Upper lobe of left lung (tissue), 6 donors: ENCODE data around the gene DCP2. TPM values are rescaled to one million over a fixed set of nuclear protein-coding genes. Genes with fewer than 3 reads are reported as not detected.

Source experiments
- ATAC-seq, 2 donors: fragments of 200-7000 bp; cut with Tn5 transposase; one replicate each; pipeline ENCODE4 v1.9.1; 2022; ENCODE audit warnings: mild to moderate bottlenecking in 2 of 2, moderate library complexity in 2 of 2; ENCODE audit not compliant: low FRiP score in 2 of 2
- DNase-seq, 2 donors: peaks; one replicate each; pipeline ENCODE4 v3.0.0-alpha.2; 2019 to 2020
- H3K27ac ChIP-seq, 4 donors: fragments of 200-600 bp; sonication (generic); one replicate each; pipeline ENCODE4 v1.5.1; 2016 to 2019
- H3K27me3 ChIP-seq, 4 donors: fragments of 200-600 bp; sonication (generic); one replicate each; pipeline ENCODE4 v1.5.1; 2017 to 2019
- H3K36me3 ChIP-seq, 4 donors: fragments of 200-600 bp; sonication (generic); one replicate each; pipeline ENCODE4 v1.5.1; 2016 to 2019
- H3K4me1 ChIP-seq, 4 donors: fragments of 200-600 bp; sonication (generic); one replicate each; pipeline ENCODE4 v1.5.1; 2018 to 2019
- H3K4me3 ChIP-seq, 4 donors: fragments of 200-600 bp; sonication (generic); one replicate each; pipeline ENCODE4 v1.5.1; 2017 to 2019; ENCODE audit warnings: mild to moderate bottlenecking in 2 of 4, moderate library complexity in 1 of 4
- H3K9me3 ChIP-seq, 4 donors: fragments of 200-600 bp; sonication (generic); one replicate each; pipeline ENCODE4 v1.5.1; 2018 to 2019
- EP300 ChIP-seq, 4 donors: sonication (generic); formaldehyde crosslinking; IDR thresholded peaks; one replicate each; pipeline ENCODE4 v1.5.1; 2017; ENCODE audit warnings: antibody characterized with exemption in 4 of 4, control low read depth in 2 of 4
- POLR2A ChIP-seq, 4 donors: fragments of 450-650 bp; IDR thresholded peaks; one replicate each; pipeline ENCODE4 v1.5.1; 2016 to 2017; ENCODE audit warnings: antibody characterized with exemption in 4 of 4, mild to moderate bottlenecking in 2 of 4
- POLR2AphosphoS5 ChIP-seq, 2 donors: sonication (generic); formaldehyde crosslinking; IDR thresholded peaks; one replicate each; pipeline ENCODE4 v1.5.1; 2017; ENCODE audit warnings: antibody characterized with exemption in 2 of 2
- WGBS, 2 donors: methylation state at CpG; one replicate each; pipeline ENCODE4 v1.1.5; 2017 to 2018; 5-methylcytosine and 5-hydroxymethylcytosine counted together
- total RNA-seq, 6 donors: library from RNA; depleted of rRNA in 4 of 6; stranded (reverse); fragments of >200 nt in 4 of 6; gene quantifications; one replicate each; pipeline versions ENCODE4 v1.1.0 to v1.2.1, GENCODE V29; 2016 to 2021
- TF ChIP-seq, protein P1 (sequence below), 6 experiments: fragments of 450-650 bp in 4 of 6; fragments of 200-600 bp in 2 of 6; sonication (generic) in 2 of 6; IDR thresholded peaks; one replicate each; pipeline ENCODE4 v1.5.1; 2016 to 2019; ENCODE audit warnings: antibody characterized with exemption in 6 of 6
- donor health status: DM: no; HTN: no; CAD: no; lungs with moderate emphysema.
- donor health status: DM: no; HTN: yes; CAD: no; lungs with severe emphysema.

The DCP2 gene
- total RNA-seq, 6 donors from 2014 or later = 17.8 to 111 (median 53.2) TPM

DNA sequence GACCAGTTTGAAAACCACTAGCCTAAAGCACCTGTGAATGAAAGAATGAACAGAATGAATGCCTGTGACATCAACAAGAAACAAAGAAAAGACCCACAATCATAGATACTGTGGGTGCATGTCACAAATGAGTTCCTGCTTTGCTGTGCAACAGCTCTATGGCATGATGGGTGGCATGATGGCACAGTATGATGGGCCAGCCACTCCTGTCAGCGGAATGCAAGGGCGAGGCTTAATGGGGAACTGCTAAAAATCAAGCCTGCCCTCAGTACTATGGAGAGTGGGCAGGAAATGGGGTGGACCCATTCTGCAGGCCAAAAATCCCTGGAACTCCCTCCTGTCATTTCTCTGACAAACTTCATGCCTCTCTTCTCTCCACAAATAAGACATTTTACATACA, 89.0 kb downstream of the DCP2 start:
- Histone ChIP-seq H3K27ac (no peak overlapping the region), H3K4me3 (no peak overlapping the region), H3K27me3 (no peaks in the 10 kb centered on the region), H3K9me3 (no peaks in the 10 kb centered on the region), H3K4me1 (no peaks in the 10 kb centered on the region), H3K36me3 (peaks cover 0 to 39% (median 10%) of the 10 kb centered on the region in 4 donors)
- TF ChIP-seq POLR2AphosphoS5 (IDR thresholded peaks at IDR 0.05) (no peak), POLR2A (IDR thresholded peaks at IDR 0.05) (no peak), EP300 (IDR thresholded peaks at IDR 0.05) (no peak)
- TF ChIP-seq, protein P1, sequence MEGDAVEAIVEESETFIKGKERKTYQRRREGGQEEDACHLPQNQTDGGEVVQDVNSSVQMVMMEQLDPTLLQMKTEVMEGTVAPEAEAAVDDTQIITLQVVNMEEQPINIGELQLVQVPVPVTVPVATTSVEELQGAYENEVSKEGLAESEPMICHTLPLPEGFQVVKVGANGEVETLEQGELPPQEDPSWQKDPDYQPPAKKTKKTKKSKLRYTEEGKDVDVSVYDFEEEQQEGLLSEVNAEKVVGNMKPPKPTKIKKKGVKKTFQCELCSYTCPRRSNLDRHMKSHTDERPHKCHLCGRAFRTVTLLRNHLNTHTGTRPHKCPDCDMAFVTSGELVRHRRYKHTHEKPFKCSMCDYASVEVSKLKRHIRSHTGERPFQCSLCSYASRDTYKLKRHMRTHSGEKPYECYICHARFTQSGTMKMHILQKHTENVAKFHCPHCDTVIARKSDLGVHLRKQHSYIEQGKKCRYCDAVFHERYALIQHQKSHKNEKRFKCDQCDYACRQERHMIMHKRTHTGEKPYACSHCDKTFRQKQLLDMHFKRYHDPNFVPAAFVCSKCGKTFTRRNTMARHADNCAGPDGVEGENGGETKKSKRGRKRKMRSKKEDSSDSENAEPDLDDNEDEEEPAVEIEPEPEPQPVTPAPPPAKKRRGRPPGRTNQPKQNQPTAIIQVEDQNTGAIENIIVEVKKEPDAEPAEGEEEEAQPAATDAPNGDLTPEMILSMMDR (IDR thresholded peaks at IDR 0.05) = no peak
- WGBS, 2 donors = 94 to 100% methylated on average over 2 of the region's 2 CpGs
- DNase-seq (no peak), ATAC-seq (no peak)

DNA sequence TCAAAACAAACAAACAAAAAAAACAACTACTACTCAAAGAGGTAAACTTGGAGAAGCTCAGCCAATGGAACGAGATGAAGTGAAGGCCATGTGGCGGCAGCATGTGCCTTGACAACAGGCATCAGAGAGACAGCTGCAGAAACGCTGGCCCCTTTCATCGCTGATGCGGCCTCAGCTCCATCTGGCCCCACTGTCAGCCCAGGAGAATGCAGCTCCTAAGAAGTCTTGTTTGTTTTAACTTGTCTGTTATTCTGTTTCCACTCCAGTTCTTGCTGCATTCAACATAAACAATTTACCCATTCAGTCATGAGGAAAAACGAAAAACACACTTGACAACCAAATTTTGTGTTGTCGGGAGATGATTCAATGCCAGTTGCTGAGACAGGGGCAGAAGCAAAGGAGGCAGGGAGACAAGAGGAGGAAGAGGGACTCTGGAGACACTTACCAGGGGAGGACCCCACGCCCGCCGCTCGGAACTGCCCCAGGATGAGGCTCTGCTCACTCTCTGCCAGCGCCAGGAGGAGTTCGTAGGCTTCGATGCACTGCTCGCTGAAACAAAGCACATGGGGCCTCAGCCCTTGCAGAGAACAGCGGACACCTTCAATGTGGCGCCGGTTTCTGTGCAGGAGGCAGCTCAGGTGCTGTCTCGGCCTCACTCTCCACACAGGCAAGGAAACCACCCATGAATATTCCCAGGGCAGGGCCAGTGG, 91.2 kb downstream of the DCP2 start:
- DNase-seq = peak in 1 of 2 donors; percentile 66
- 79 to 81% methylated on average over 19 of the region's 19 CpGs for WGBS, 2 donors
- no peak overlapping the region for H3K27ac ChIP-seq

DNA sequence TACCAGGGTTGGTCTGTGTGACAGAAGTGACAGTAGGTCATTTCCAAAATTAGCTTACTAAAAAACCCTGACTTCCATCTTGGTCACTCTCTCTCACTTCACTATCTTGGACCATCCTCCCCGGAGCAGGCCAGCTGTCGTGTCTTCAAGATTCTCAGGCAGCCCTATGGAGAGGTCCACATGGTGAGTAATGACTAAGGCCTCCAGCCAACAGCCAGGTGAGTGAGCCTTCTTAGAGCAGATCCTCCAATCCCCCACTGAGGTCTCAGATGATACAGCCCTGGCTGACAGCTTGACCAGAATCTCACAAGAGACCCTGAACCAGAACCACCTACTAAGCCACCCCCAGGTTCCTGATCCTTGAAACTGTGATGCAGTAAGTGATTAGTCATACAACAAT, 92.0 kb downstream of the DCP2 start:
- 68 to 86% methylated on average over 2 of the region's 2 CpGs for WGBS, 2 donors
- DNase-seq = no peak
- TF ChIP-seq EP300 (IDR thresholded peaks at IDR 0.05) = no peak
- TF ChIP-seq, protein P1 (IDR thresholded peaks at IDR 0.05) = no peak
- no peaks in the 10 kb centered on the region for H3K27me3 ChIP-seq
- H3K27ac ChIP-seq = no peak overlapping the region
- H3K4me1 ChIP-seq = no peaks in the 10 kb centered on the region
- no peaks in the 10 kb centered on the region for H3K9me3 ChIP-seq
- no peak for ATAC-seq
- peaks cover 0 to 22% (median 6%) of the 10 kb centered on the region in 4 donors for H3K36me3 ChIP-seq
- no peak overlapping the region for H3K4me3 ChIP-seq

More for the DNA sequence above, 91.2 kb downstream of the DCP2 start:
- Histone ChIP-seq H3K27me3 (no peaks in the 10 kb centered on the region), H3K4me1 (no peaks in the 10 kb centered on the region), H3K36me3 (peaks cover 0 to 29% (median 10%) of the 10 kb centered on the region in 4 donors), H3K4me3 (no peak overlapping the region), H3K9me3 (no peaks in the 10 kb centered on the region)
- TF ChIP-seq, protein P1 (IDR thresholded peaks at IDR 0.05) = no peak
- TF ChIP-seq EP300 (IDR thresholded peaks at IDR 0.05) (no peak), POLR2AphosphoS5 (IDR thresholded peaks at IDR 0.05) (no peak), POLR2A (IDR thresholded peaks at IDR 0.05) (no peak)
- ATAC-seq = no peak

Other genes starting within 250 kb of the DCP2 start
- gene APC, start 238.9 kb upstream of the DCP2 start, total RNA-seq = 10 to 100 TPM; 38.4 to 95.3 (median 71.6) TPM
- 10 to 100 TPM; 27.3 to 90.1 (median 38.9) TPM for gene SRP19, start 115.5 kb upstream of the DCP2 start, total RNA-seq
- gene REEP5, start 54.6 kb upstream of the DCP2 start, total RNA-seq = 100 to 1,000 TPM in 2 of 6 donors, 10 to 100 TPM in 4; 43.0 to 108 (median 95.3) TPM